ENCODE data around the gene RRBP1.

Gene RRBP1

GRCh38 chr20:17620371-17621228 is 61.4 kb downstream of the RRBP1 start:
- Histone ChIP-seq H2AFZ (ENCODE audit: low read depth, low read length) (no peak overlapping the region), H3K4me1 (ENCODE audit: insufficient read depth, low read length) (no peaks in the 10 kb centered on the region), H3K9ac (ENCODE audit: low read depth, low read length) (no peak overlapping the region), H3K4me2 (ENCODE audit: insufficient read depth, low read length) (no peak overlapping the region), H3K9me3 (ENCODE audit: insufficient read depth, low read length, severe bottlenecking) (no peaks in the 10 kb centered on the region), H3K79me2 (ENCODE audit: insufficient read depth, low read length) (no peaks in the 10 kb centered on the region), H4K20me1 (ENCODE audit: insufficient read depth, low read length) (peaks cover 12% of the 10 kb centered on the region; the same call in 1 of the 2 replicates), H3K27me3 (ENCODE audit: insufficient read depth, low read length, poor library complexity) (no peaks in the 10 kb centered on the region), H3K4me3 (ENCODE audit: low read depth in 1 of 2, low read length in 2 of 2) (no peak overlapping the region), H3K27ac (ENCODE audit: low read length) (no peak overlapping the region), H3K36me3 (ENCODE audit: insufficient read depth, low read length) (peaks cover 97% of the 10 kb centered on the region)
- TF ChIP-seq, protein P1, sequence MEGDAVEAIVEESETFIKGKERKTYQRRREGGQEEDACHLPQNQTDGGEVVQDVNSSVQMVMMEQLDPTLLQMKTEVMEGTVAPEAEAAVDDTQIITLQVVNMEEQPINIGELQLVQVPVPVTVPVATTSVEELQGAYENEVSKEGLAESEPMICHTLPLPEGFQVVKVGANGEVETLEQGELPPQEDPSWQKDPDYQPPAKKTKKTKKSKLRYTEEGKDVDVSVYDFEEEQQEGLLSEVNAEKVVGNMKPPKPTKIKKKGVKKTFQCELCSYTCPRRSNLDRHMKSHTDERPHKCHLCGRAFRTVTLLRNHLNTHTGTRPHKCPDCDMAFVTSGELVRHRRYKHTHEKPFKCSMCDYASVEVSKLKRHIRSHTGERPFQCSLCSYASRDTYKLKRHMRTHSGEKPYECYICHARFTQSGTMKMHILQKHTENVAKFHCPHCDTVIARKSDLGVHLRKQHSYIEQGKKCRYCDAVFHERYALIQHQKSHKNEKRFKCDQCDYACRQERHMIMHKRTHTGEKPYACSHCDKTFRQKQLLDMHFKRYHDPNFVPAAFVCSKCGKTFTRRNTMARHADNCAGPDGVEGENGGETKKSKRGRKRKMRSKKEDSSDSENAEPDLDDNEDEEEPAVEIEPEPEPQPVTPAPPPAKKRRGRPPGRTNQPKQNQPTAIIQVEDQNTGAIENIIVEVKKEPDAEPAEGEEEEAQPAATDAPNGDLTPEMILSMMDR (IDR thresholded peaks at IDR 0.05; ENCODE audit: borderline replicate concordance, extremely low read depth, low read length, poor library complexity, severe bottlenecking), result no peak
- no peak for TF ChIP-seq EZH2 (IDR thresholded peaks at IDR 0.05; ENCODE audit: borderline replicate concordance, low read depth, low read length, severe bottlenecking)
- no peak for DNase-seq
- ATAC-seq (ENCODE audit: insufficient read depth, low read depth), result no peak

GRCh38 chr20:17619351-17620093 is 62.5 kb downstream of the RRBP1 start:
- Histone ChIP-seq H3K36me3 (ENCODE audit: insufficient read depth, low read length) (peaks cover 96% of the 10 kb centered on the region), H3K4me1 (ENCODE audit: insufficient read depth, low read length) (no peaks in the 10 kb centered on the region), H3K4me2 (ENCODE audit: insufficient read depth, low read length) (no peak overlapping the region), H3K9ac (ENCODE audit: low read depth, low read length) (no peak overlapping the region), H3K9me3 (ENCODE audit: insufficient read depth, low read length, severe bottlenecking) (no peaks in the 10 kb centered on the region), H3K27me3 (ENCODE audit: insufficient read depth, low read length, poor library complexity) (no peaks in the 10 kb centered on the region), H3K4me3 (ENCODE audit: low read depth in 1 of 2, low read length in 2 of 2) (no peak overlapping the region), H3K27ac (ENCODE audit: low read length) (no peak overlapping the region), H3K79me2 (ENCODE audit: insufficient read depth, low read length) (no peaks in the 10 kb centered on the region), H4K20me1 (ENCODE audit: insufficient read depth, low read length) (peaks cover 12% of the 10 kb centered on the region; the same call in 1 of the 2 replicates), H2AFZ (ENCODE audit: low read depth, low read length) (no peak overlapping the region)
- TF ChIP-seq EZH2 (IDR thresholded peaks at IDR 0.05; ENCODE audit: borderline replicate concordance, low read depth, low read length, severe bottlenecking), result no peak
- TF ChIP-seq, protein P1 (IDR thresholded peaks at IDR 0.05; ENCODE audit: borderline replicate concordance, extremely low read depth, low read length, poor library complexity, severe bottlenecking), result no peak
- DNase-seq (no peak), ATAC-seq (ENCODE audit: insufficient read depth, low read depth) (no peak)

- no peak overlapping the region for H3K9ac ChIP-seq (ENCODE audit: low read depth, low read length)
- TF ChIP-seq, protein P1 (IDR thresholded peaks at IDR 0.05; ENCODE audit: borderline replicate concordance, extremely low read depth, low read length, poor library complexity, severe bottlenecking), result no peak
- TF ChIP-seq EZH2 (IDR thresholded peaks at IDR 0.05; ENCODE audit: borderline replicate concordance, low read depth, low read length, severe bottlenecking), result no peak
These were observed 63.4 kb downstream of the RRBP1 start for GRCh38 chr20:17618673-17619013.

More at GRCh38 chr20:17618673-17619013, 63.4 kb downstream of the RRBP1 start:
- no peak for DNase-seq
- Histone ChIP-seq H3K27ac (ENCODE audit: low read length) (no peak overlapping the region), H3K27me3 (ENCODE audit: insufficient read depth, low read length, poor library complexity) (no peaks in the 10 kb centered on the region), H3K4me2 (ENCODE audit: insufficient read depth, low read length) (no peak overlapping the region), H2AFZ (ENCODE audit: low read depth, low read length) (no peak overlapping the region), H3K36me3 (ENCODE audit: insufficient read depth, low read length) (peaks cover 87% of the 10 kb centered on the region), H3K4me3 (ENCODE audit: low read depth in 1 of 2, low read length in 2 of 2) (no peak overlapping the region), H4K20me1 (ENCODE audit: insufficient read depth, low read length) (peaks cover 9% of the 10 kb centered on the region; the same call in 1 of the 2 replicates), H3K4me1 (ENCODE audit: insufficient read depth, low read length) (no peaks in the 10 kb centered on the region), H3K9me3 (ENCODE audit: insufficient read depth, low read length, severe bottlenecking) (no peaks in the 10 kb centered on the region), H3K79me2 (ENCODE audit: insufficient read depth, low read length) (no peaks in the 10 kb centered on the region)
- ATAC-seq (ENCODE audit: insufficient read depth, low read depth), result no peak
